CD4-positive, alpha-beta T cell treated with Interferon alpha-2 for 1 hour (primary cell): Measurements from ENCODE around the gene C11orf58.
A peak's percentile ranks its signal among the peaks of the same experiment; 100 is the strongest.

Source experiments
- DNase-seq, 2 donors: peaks; one replicate each; pipeline ENCODE4 v3.0.0-alpha.2; 2020 to 2022

The C11orf58 gene

DNA sequence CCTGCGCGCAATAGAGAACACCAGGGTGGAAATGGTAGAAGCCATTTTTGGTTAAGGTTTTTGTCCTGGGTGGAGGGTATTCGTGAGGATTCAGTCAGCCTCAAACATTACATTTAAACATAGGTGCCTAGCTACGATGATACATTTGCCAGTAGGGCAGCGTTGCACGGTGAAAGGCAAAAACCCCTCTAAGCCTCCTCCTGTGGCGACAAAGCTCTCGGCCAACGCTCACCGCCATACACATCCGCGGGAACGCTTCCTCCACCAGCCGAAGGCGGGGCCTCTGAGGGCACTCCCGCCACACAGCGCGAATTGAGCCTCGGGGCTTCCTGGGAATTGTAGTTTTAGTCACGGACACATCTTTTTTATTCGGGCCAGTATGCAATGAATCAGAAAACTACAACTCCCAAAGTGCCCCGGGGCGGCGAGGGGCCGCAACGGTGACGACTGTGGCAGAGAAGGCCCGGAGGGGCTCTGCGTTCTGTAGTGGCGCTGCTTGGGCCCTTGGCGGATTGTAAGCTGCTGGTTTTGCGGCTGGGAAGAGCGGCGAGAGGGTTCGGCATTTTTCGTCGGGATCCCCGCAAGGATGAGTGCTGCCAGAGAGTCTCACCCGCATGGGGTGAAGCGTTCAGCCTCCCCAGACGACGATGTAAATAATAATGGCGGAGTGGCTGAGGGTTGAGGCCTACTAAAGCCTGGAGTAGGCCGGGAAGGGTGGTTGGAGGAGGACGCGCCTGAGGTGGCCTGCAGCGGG lies at the start of gene C11orf58:
TSS of gene C11orf58 (plus strand) at position 455 of the 754 bp plus-strand sequence. CDS start at position 587, 132 bp downstream.
- peak; percentile 96 to 98 for DNase-seq

GRCh38 chr11:16690086-16690485 lies 48.4 kb upstream of the C11orf58 start:
- DNase-seq: no peak

- no peak for DNase-seq
These were observed 34.7 kb upstream of the C11orf58 start for GRCh38 chr11:16703795-16704194.

GRCh38 chr11:16713594-16713993 lies 24.9 kb upstream of the C11orf58 start:
- no peak for DNase-seq

DNA sequence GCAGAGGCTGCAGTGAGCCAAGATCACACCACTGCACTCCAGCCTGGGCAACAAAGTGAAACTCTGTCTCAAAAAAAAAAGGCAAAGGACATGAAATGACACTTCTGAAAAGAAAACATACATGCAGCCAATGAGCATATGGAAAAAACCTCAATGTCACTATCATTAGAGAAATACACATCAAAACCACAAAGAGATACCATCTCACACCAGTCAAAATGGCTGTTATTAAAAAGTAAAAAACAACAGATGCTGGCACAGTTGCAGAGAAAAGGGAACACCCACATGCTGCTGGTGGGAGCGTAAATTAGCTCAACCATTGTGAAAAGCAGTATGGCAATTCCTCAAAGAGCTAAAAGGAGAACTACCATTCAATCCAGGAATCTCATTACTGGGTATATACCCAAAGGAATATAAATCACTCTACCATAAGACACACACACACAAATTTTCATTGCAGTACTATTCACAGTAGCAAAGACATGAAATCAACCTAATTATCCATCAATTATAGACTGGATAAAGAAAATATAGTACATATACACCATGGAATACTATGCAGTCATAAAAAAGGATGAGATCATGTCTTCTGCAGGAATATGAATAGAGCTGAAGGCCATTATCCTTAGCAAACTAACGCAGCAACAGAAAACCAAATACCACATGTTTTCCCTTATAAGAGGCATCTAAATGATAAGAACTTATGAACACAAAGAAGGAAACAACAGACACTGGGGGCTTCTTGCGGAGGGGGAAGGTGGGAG lies 15.7 kb upstream of the C11orf58 start:
- no peak for DNase-seq

GRCh38 chr11:16727806-16728205 lies 10.6 kb upstream of the C11orf58 start:
- DNase-seq: no peak

DNA sequence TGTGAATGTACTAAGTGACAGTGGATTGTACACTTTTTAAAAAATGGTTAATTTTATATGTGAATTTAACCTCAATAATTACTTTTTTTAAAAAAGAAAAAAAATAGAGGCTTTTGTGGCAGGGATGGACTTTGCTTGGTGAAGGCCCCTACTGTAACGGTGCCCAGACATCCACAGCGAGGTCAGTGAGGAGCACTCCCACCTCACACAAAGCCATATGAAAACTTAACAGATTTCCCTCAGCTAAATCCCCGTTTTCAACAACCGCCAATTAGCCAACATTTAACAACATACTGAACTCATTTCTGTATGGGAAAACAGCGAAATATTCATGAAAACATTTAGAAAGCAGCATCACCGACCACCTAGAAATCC lies 642 bp upstream of the C11orf58 start:
- DNase-seq: no peak

GRCh38 chr11:16738947-16739815 lies 734 bp downstream of the C11orf58 start:
- DNase-seq: peak; percentile 1 to 33

GRCh38 chr11:16741473-16741872 lies 3.0 kb downstream of the C11orf58 start:
- peak in 1 of 2 donors; percentile 14 for DNase-seq

DNA sequence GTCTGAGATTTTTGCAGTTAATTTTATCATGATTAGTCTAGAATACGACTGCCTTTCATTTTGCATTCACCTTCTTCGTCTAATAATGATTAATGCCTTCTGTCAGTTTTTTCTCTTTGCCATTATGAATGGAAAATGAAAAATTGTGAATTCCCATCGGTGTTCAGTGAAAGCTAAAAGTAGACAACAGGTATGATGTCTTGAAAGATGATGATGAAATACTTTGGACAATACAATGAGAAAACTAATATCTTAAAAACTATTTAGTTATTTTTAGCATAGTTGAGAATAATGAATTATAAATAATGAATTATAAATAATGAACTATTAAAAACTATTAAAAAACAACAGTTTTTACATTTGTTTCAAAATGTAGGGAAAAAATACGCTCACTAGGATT lies 5.0 kb downstream of the C11orf58 start:
- no peak for DNase-seq

GRCh38 chr11:16744128-16744725 lies 5.8 kb downstream of the C11orf58 start:
- DNase-seq: no peak

GRCh38 chr11:16745950-16746605 lies 7.6 kb downstream of the C11orf58 start:
- no peak for DNase-seq

DNA sequence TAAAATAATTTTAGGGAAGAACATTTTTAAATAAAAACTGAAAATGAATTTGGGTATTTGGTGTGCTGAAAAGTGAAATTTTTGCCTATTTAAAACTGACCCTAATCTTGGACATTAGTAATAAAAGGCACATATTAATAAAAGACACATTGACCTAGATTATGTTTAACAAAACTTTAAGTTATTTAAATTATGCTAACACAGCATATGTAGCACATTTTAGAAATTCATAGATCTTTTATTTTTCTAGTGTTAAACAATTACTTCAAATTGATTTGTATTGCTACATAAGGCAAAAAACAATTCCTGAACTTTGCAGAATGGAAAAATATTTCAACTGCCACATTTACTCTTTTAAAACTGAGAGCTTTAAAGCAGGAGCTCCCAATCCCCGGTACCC lies 10.6 kb downstream of the C11orf58 start:
- no peak for DNase-seq

DNA sequence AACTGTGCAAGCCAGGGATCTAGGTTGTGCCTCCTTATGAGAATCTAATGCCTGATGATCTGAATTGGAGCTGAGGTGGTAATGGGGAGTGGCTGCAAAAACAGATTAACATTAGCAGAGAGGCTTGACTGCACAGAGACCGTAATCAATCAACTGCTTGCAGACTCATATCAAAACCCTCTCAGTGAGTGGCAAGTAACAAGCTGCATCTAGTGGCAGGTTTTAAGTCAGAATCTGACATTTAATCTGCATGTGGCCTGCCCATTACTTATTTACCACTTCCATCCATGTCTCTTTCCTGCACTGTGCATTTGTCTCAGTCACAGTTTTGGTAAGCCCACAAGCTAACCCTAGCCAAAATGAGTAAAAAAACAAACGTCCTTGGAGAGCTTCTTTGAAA lies 11.2 kb downstream of the C11orf58 start:
- DNase-seq: no peak

GRCh38 chr11:16750417-16750816 lies 12.0 kb downstream of the C11orf58 start:
- no peak for DNase-seq

GRCh38 chr11:16758382-16759024 lies 20.1 kb downstream of the C11orf58 start:
- DNase-seq: no peak

DNA sequence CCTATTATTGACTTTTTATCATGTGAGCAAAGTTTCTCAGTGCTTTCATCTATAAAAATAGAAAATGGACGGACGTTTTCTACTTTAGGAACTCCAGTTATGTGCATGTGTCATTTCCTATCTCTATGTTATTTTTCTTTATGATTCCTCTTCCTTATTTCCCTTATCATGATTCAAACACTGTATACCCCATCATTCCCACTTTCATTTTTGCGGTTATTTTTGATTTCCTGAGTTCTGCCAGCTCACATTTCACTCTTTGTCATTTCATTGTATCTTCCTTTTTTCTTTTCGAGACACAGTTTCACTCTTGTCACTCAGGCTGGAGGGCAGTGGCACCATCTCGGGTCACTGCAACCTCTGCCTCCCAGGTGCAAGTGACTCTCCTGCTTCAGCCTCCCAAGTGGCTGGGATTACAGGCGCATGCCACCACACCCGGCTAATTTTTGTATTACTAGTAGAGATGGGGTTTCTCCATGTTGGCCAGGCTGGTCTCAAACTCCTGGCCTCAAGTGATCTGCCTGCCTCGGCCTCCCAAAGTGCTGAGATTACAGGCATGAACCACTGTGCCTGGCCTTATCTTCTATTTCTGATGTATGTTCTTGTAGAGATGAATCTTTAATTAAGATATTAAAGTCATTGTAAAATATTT lies 21.5 kb downstream of the C11orf58 start:
- DNase-seq: no peak

DNA sequence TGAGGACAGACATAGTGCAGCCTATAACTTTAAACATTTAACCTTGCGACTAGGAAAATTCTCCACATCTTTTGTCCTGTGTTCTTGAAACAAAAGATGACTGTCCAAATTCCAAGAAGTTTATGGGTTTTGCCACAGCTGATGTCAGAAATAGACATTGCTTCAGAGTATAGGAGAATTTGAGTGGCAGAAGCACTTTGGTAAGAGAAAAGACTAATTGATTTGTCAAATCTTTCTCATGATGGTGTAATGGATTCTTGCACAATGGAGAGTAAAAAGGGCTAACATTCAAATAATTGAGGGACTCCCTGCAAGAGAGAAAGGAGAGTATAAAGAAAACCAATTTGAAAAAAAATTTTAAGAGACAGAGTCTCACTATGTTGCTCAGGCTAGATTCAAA lies 25.3 kb downstream of the C11orf58 start:
- DNase-seq: no peak

DNA sequence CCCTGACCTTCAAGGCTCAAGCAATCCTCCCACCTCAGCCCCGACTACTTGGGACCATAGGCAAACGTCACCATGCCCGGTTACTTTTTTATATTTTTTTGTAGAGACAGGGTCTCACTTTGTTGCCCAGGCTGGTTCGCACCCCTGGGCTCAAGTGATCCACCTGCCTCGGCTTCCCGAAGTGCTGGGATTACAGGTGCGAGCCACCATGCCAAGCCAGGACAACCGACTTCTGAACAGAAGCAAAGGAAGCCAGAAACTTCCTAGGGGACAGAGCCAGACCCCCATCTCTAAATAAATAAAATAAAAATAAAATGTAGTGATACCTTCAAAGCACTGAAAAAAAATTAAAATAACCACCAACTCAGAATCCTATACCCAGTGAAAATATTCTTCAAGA lies 26.4 kb downstream of the C11orf58 start:
- no peak for DNase-seq

- no peak for DNase-seq
These were observed 28.7 kb downstream of the C11orf58 start for GRCh38 chr11:16767137-16767536.

DNA sequence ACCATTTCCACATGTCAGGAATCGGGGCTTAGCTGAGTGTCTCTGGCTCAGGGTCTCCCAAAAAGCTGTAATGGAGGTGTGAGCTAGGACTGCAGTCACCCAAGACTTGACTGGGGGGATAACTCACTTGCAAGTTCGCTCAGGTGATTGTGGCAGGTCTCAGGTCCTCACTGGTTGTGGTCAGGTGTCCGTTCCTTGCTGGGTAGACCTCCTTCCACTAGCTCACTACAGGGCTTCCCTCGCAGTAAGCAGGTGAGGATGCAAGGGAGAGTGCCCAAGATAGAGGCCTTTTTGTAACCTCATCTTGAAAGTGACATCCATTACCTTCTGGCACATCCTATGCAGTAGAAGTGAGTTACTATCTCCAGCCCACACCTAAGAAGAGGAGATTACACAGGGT lies 29.5 kb downstream of the C11orf58 start:
- DNase-seq: no peak
